Natural killer cell (primary cell): Measurements from ENCODE around the gene SLC5A3. TPM values are rescaled to one million over a fixed set of nuclear protein-coding genes. Genes with fewer than 3 reads are reported as not detected.

ENCODE experiments used
- ATAC-seq, 3 donors: fragments of 150-1000 bp in 2 of 3; fragments of 200-7000 bp in 1 of 3; cut with Tn5 transposase; 1 replicate in 1 of 3; 2 replicates in 2 of 3; pipeline ENCODE4 v1.10.0; 2021; ENCODE audit warnings: mild to moderate bottlenecking in 2 of 3, moderate library complexity in 2 of 3
- DNase-seq, 2 donors: peaks; one replicate each; pipeline versions ENCODE4 v3.0.0 to v3.0.0-alpha.2; 2013 to 2021; ENCODE audit warnings: mixed read lengths in 1 of 2
- H3K27ac ChIP-seq: one replicate; pipeline ENCODE4 v1.5.1; 2013; ENCODE audit warnings: mild to moderate bottlenecking, low read length
- H3K27me3 ChIP-seq: one replicate; pipeline ENCODE4 v1.6.1; 2013; ENCODE audit warnings: low read length; ENCODE audit not compliant: control insufficient read depth, insufficient read depth
- H3K36me3 ChIP-seq: one replicate; pipeline ENCODE4 v1.6.1; 2013; ENCODE audit warnings: low read length; ENCODE audit not compliant: control insufficient read depth, insufficient read depth
- H3K4me1 ChIP-seq: one replicate; pipeline ENCODE4 v1.6.1; 2013; ENCODE audit warnings: low read length; ENCODE audit not compliant: control insufficient read depth, insufficient read depth
- H3K4me3 ChIP-seq: one replicate; pipeline ENCODE4 v1.5.1; 2013; ENCODE audit warnings: low read length
- H3K9me3 ChIP-seq: one replicate; pipeline ENCODE4 v1.6.1; 2013; ENCODE audit warnings: low read length; ENCODE audit not compliant: control insufficient read depth, insufficient read depth
- H3K27ac Mint-ChIP-seq, 2 donors: one replicate each; pipeline ENCODE4 v1.8.0; 2022; ENCODE audit warnings: mild to moderate bottlenecking in 2 of 2, mixed read lengths in 2 of 2, moderate library complexity in 1 of 2
- H3K27me3 Mint-ChIP-seq, 2 donors: one replicate each; pipeline ENCODE4 v1.8.0; 2022; ENCODE audit warnings: low read depth in 2 of 2, mixed read lengths in 2 of 2
- H3K36me3 Mint-ChIP-seq: one replicate; pipeline ENCODE4 v1.8.0; 2022; ENCODE audit warnings: mixed read lengths
- H3K4me1 Mint-ChIP-seq, 2 donors: one replicate each; pipeline ENCODE4 v1.8.0; 2022; ENCODE audit warnings: mixed read lengths in 2 of 2
- H3K4me3 Mint-ChIP-seq: one replicate; pipeline ENCODE4 v1.8.0; 2022; ENCODE audit warnings: mild to moderate bottlenecking, moderate library complexity, mixed read lengths
- H3K9me3 Mint-ChIP-seq, 2 donors: one replicate each; pipeline ENCODE4 v1.8.0; 2022; ENCODE audit warnings: mixed read lengths in 2 of 2
- WGBS: methylation state at CpG from one replicate; pipeline ENCODE4 v1.1.7; 2013; ENCODE audit warnings: missing lambda C conversion rate; ENCODE audit not compliant: insufficient coverage; 5-methylcytosine and 5-hydroxymethylcytosine counted together
- intact Hi-C: fragments of 100-400 bp; cut with micrococcal nuclease; formaldehyde crosslinking; loops from one replicate; pipeline ENCODE4 v1.14.2; 2022
- total RNA-seq, 4 donors: library from RNA; stranded (reverse); fragments of 120-200 nt in 1 of 4; gene quantifications; one replicate each; pipeline versions ENCODE4 v1.2.3 to v1.2.4, GENCODE V29; 2013 to 2022
- TF ChIP-seq, protein P1 (sequence below): fragments of 200-600 bp; IDR thresholded peaks from one replicate; pipeline ENCODE4 v1.8.0; 2022; ENCODE audit warnings: antibody characterized with exemption

The SLC5A3 gene
- total RNA-seq, 3 donors from 2014 or later (not counting 1 experiment from before 2014, with no cell fraction given): 14.5 to 25.1 (median 17.9) TPM

DNA sequence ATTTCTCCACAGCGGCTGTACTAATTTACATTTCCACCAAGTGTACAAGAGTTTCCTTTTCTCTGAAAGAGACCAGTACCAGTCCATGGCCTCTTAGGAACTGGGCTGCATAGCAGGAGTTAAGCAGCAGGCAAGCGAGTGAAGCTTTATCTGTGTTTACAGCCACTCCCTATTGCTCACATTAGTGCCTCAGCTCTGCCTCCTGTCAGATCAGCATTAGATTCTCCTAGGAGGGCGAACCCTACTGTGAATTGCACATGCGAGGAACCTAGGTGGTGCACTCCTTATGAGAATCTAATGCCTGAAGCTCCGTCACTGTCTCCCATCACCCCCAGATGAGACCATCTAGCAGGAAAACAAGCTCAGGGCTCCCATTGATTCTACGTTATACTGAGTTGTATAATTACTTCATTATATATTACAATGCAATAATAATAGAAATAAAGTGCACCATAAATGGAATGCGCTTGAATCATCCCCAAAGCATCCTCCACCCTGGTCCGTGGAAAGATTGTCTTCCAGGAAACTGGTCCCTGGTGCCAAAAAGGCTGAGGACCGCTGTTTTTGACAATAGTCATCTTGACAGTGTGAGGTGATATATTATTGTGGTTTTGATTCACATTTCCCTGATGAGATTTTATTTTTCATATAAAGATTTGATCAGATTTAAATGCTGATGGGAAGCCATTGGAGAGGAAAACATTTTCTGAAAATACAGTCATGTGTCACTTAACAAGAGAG lies 45.5 kb upstream of the SLC5A3 start:
- Histone ChIP-seq H3K27ac (no peak overlapping the region), H3K4me3 (no peak overlapping the region), H3K4me1 (peaks cover 25% of the 10 kb centered on the region), H3K36me3 (no peaks in the 10 kb centered on the region), H3K9me3 (no peaks in the 10 kb centered on the region), H3K27me3 (no peaks in the 10 kb centered on the region)
- TF ChIP-seq, protein P1, sequence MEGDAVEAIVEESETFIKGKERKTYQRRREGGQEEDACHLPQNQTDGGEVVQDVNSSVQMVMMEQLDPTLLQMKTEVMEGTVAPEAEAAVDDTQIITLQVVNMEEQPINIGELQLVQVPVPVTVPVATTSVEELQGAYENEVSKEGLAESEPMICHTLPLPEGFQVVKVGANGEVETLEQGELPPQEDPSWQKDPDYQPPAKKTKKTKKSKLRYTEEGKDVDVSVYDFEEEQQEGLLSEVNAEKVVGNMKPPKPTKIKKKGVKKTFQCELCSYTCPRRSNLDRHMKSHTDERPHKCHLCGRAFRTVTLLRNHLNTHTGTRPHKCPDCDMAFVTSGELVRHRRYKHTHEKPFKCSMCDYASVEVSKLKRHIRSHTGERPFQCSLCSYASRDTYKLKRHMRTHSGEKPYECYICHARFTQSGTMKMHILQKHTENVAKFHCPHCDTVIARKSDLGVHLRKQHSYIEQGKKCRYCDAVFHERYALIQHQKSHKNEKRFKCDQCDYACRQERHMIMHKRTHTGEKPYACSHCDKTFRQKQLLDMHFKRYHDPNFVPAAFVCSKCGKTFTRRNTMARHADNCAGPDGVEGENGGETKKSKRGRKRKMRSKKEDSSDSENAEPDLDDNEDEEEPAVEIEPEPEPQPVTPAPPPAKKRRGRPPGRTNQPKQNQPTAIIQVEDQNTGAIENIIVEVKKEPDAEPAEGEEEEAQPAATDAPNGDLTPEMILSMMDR: no peak
- no peaks in the 10 kb centered on the region for H3K36me3 Mint-ChIP-seq
- no peak overlapping the region for H3K27ac Mint-ChIP-seq
- intact Hi-C loops: no loop called here
- ATAC-seq (no peak), DNase-seq (no peak)
- WGBS: 95% methylated on average over 5 of the region's 9 CpGs
- no peaks in the 10 kb centered on the region for H3K27me3 Mint-ChIP-seq
- H3K4me1 Mint-ChIP-seq: peaks cover 18 to 26% of the 10 kb centered on the region in 2 donors
- no peaks in the 10 kb centered on the region for H3K9me3 Mint-ChIP-seq
- no peak overlapping the region for H3K4me3 Mint-ChIP-seq

DNA sequence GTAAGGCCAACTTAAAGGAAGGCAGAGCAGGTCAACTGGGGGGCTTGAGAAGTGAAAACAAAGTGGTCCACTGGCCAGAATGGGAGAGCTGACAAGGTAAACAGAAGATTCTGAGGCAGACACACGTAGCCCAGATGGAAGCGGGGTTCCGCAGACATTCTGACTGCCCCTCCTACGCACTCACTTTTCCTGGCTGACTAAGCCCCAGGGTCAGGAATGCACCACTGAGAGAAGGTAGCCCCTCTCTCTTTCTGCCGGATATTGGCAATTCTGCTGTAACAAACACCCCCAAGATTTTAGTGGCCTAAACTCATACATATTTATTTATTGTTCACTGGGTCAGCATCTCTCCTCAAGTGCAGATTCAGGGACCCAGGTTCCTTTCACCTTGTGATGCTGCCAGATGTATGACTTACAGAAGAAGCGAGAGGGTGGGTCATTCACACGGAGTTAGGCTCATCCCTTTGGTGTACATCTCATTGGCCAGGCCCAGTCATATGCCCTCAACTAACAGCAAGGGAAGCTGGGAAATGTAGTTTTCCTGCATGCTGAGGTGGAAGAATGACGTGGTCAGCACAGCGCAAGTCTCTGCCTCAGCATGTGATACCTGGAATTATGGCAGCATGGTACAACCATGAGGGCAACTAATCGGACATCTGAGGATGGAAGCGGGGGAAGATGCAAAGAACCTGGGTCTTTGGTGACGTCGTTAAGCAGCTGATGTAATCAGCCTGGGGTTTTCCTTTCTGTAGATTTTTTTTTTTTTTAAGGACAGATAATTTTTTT lies 43.4 kb upstream of the SLC5A3 start:
- peak overlapping the region; percentile 49 for H3K4me3 Mint-ChIP-seq
- WGBS: 72% methylated on average over 13 of the region's 13 CpGs
- Histone ChIP-seq H3K27ac (no peak overlapping the region), H3K27me3 (no peaks in the 10 kb centered on the region), H3K4me3 (no peak overlapping the region), H3K36me3 (no peaks in the 10 kb centered on the region), H3K4me1 (peaks cover 7% of the 10 kb centered on the region), H3K9me3 (no peaks in the 10 kb centered on the region)
- TF ChIP-seq, protein P1: no peak
- H3K27me3 Mint-ChIP-seq: no peaks in the 10 kb centered on the region
- DNase-seq (peak; percentile 36 to 71), ATAC-seq (peak; percentile 61 to 92 (median 92))
- peak overlapping the region; percentile 85 to 87 for H3K27ac Mint-ChIP-seq
- H3K36me3 Mint-ChIP-seq: no peaks in the 10 kb centered on the region
- peaks cover 18 to 32% of the 10 kb centered on the region in 2 donors for H3K4me1 Mint-ChIP-seq
- intact Hi-C loops: no loop called here
- H3K9me3 Mint-ChIP-seq: no peaks in the 10 kb centered on the region

DNA sequence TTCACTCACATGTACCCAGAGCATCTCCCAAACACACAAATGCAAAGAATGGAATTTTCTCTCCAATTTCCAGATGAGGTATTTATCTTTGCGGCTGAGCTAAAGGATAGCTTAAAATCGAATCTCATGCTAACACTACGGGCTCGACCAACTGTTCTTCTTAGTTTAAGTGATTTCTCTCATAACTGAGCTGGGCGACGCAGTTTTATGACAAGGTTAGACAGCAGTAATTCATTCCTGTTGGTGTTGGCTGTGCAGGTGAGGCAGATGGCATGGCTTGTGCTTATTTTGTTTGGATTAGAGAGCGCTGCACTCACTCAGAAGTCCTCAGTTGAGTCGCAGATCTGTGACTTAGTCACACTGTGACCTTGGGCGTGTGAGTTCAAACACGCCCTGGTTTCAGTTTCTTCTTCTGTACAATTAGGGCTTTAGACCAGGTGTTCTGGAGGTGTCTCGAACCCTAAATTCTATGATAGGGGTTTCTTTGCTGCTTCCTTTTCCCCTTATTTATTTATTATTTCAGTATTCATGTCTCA lies 41.5 kb upstream of the SLC5A3 start:
- no peak for ATAC-seq
- peaks cover 18 to 32% of the 10 kb centered on the region in 2 donors for H3K4me1 Mint-ChIP-seq
- no peaks in the 10 kb centered on the region for H3K27me3 ChIP-seq
- H3K27me3 Mint-ChIP-seq: peaks cover 0 to 3% of the 10 kb centered on the region in 2 donors
- no peak overlapping the region for H3K4me3 Mint-ChIP-seq
- H3K9me3 Mint-ChIP-seq: no peaks in the 10 kb centered on the region
- intact Hi-C loops: no loop called here
- H3K27ac ChIP-seq: no peak overlapping the region
- peak overlapping the region in 1 of 2 donors; percentile 40 for H3K27ac Mint-ChIP-seq
- H3K36me3 Mint-ChIP-seq: no peaks in the 10 kb centered on the region
- no peaks in the 10 kb centered on the region for H3K4me1 ChIP-seq
- H3K4me3 ChIP-seq: no peak overlapping the region
- WGBS: 84% methylated on average over 10 of the region's 11 CpGs
- no peak for DNase-seq
- H3K9me3 ChIP-seq: no peaks in the 10 kb centered on the region
- TF ChIP-seq, protein P1: no peak
- H3K36me3 ChIP-seq: no peaks in the 10 kb centered on the region
